Panc1 (cell line): ENCODE results near the gene DIP2C. TPM values are rescaled to one million over a fixed set of nuclear protein-coding genes. Genes with fewer than 3 reads are reported as not detected.

Source experiments
- ATAC-seq: fragments of 200-7000 bp; cut with Tn5 transposase; 2 replicates; pipeline ENCODE4 v1.9.1; 2020; ENCODE audit warnings: mild to moderate bottlenecking, moderate library complexity
- BruUV-seq: library from RNA; stranded (reverse); fragments of 400-500 nt; replicated peaks from 2 replicates; lab custom pipeline; 2021; lab: Mats Ljungman, UMichigan
- CTCF ChIA-PET: fragments of 300-600 bp; sonication (Branson Sonifier 250); formaldehyde crosslinking; loops from one replicate; lab custom pipeline; 2022; ENCODE audit warnings: antibody characterized with exemption; lab: Charles Lee
- POLR2A ChIA-PET: fragments of 300-600 bp; sonication (Branson Sonifier 250); formaldehyde crosslinking; loops from one replicate; lab custom pipeline; 2022; ENCODE audit warnings: antibody characterized with exemption; lab: Charles Lee
- DNase-seq: peaks from one replicate; pipeline ENCODE4 v3.0.0-alpha.2; 2010; ENCODE audit warnings: low read depth, low spot score
- H3K27ac ChIP-seq: 2 replicates; pipeline ENCODE4 v1.5.1; 2011; ENCODE audit warnings: mild to moderate bottlenecking, low read length, inconsistent platforms
- H3K27me3 ChIP-seq: fragments of 200-500 bp; sonication (Bioruptor generic); 2 replicates; pipeline ENCODE4 v1.6.0; 2014; ENCODE audit warnings: low read length, inconsistent platforms; ENCODE audit not compliant: control insufficient read depth, insufficient read depth
- H3K36me3 ChIP-seq: fragments of 200-500 bp; sonication (Bioruptor generic); 2 replicates; pipeline ENCODE4 v1.5.1; 2014; ENCODE audit warnings: inconsistent platforms, mild to moderate bottlenecking, low read length, moderate library complexity; ENCODE audit not compliant: control insufficient read depth, insufficient read depth
- H3K4me1 ChIP-seq: 2 replicates; pipeline ENCODE4 v1.5.1; 2011; ENCODE audit warnings: inconsistent platforms, mild to moderate bottlenecking, low read length, moderate library complexity; ENCODE audit not compliant: control insufficient read depth, insufficient read depth
- H3K4me3 ChIP-seq, 2 experiments: 2 replicates each; pipeline ENCODE4 v1.5.1; 2011 to 2012; ENCODE audit warnings: low read depth in 2 of 2, low read length in 2 of 2, mild to moderate bottlenecking in 2 of 2, inconsistent platforms in 1 of 2, moderate library complexity in 1 of 2
- H3K9me3 ChIP-seq: fragments of 200-500 bp; sonication (Bioruptor generic); 2 replicates; pipeline ENCODE4 v1.5.1; 2014; ENCODE audit warnings: low read depth, mild to moderate bottlenecking, inconsistent platforms, low read length, moderate library complexity; ENCODE audit not compliant: control insufficient read depth, insufficient read depth
- POLR2AphosphoS5 ChIP-seq: IDR thresholded peaks from 2 replicates; pipeline ENCODE4 v1.6.1; 2012; ENCODE audit warnings: mild to moderate bottlenecking, low read depth, low read length, moderate library complexity
- REST ChIP-seq, 2 experiments: IDR thresholded peaks; 2 replicates each; pipeline ENCODE4 v1.6.1; 2011 to 2012; ENCODE audit warnings: low read depth in 2 of 2, control low read depth in 1 of 2, low read length in 1 of 2, mild to moderate bottlenecking in 1 of 2, moderate library complexity in 1 of 2; ENCODE audit not compliant: insufficient read depth in 1 of 2
- SIN3A ChIP-seq: IDR thresholded peaks from 2 replicates; pipeline ENCODE4 v1.6.1; 2012; ENCODE audit warnings: low read depth, mild to moderate bottlenecking, low read length, moderate library complexity, borderline replicate concordance; ENCODE audit not compliant: insufficient read depth
- TCF7L2 ChIP-seq: IDR thresholded peaks from 2 replicates; pipeline ENCODE4 v1.6.1; 2011; ENCODE audit warnings: mild to moderate bottlenecking, low read depth, low read length, inconsistent platforms
- in situ Hi-C: cut with HindIII; loops from 2 replicates; pipeline ENCODE4 v1.10.0; 2016; ENCODE audit warnings: low sequenced_read_pairs, low pct_unique_long_range_greater_than_20kb
- intact Hi-C: fragments of 100-400 bp; cut with micrococcal nuclease; formaldehyde crosslinking; loops from one replicate; pipeline ENCODE4 v1.10.0; 2022; ENCODE audit not compliant: unreplicated experiment
- total RNA-seq: library from RNA; stranded (reverse); gene quantifications from one replicate; pipeline ENCODE4 v1.2.1, GENCODE V29; 2021; ENCODE audit not compliant: unreplicated experiment
- TF ChIP-seq, protein P1 (sequence below): fragments of 450-650 bp; IDR thresholded peaks from 2 replicates; pipeline ENCODE4 v1.5.1; 2017; ENCODE audit warnings: mild to moderate bottlenecking

The DIP2C gene
- total RNA-seq, 1 experiment from 2014 or later: 13.2 TPM

GRCh38 chr10:422241-422640, 267.2 kb downstream of the DIP2C start:
- TF ChIP-seq, protein P1, sequence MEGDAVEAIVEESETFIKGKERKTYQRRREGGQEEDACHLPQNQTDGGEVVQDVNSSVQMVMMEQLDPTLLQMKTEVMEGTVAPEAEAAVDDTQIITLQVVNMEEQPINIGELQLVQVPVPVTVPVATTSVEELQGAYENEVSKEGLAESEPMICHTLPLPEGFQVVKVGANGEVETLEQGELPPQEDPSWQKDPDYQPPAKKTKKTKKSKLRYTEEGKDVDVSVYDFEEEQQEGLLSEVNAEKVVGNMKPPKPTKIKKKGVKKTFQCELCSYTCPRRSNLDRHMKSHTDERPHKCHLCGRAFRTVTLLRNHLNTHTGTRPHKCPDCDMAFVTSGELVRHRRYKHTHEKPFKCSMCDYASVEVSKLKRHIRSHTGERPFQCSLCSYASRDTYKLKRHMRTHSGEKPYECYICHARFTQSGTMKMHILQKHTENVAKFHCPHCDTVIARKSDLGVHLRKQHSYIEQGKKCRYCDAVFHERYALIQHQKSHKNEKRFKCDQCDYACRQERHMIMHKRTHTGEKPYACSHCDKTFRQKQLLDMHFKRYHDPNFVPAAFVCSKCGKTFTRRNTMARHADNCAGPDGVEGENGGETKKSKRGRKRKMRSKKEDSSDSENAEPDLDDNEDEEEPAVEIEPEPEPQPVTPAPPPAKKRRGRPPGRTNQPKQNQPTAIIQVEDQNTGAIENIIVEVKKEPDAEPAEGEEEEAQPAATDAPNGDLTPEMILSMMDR: no peak
- TF ChIP-seq SIN3A: no peak
- no peak for TF ChIP-seq TCF7L2
- no TSS peak for BruUV-seq
- no peaks in the 10 kb centered on the region for H3K27me3 ChIP-seq
- ChIA-PET CTCF (no interaction called here), POLR2A (no interaction called here)
- no peak for ATAC-seq
- no peaks in the 10 kb centered on the region for H3K4me1 ChIP-seq
- in situ Hi-C loops: no loop called here
- H3K4me3 ChIP-seq: no peak overlapping the region
- H3K36me3 ChIP-seq: no peaks in the 10 kb centered on the region
- no peak overlapping the region for H3K27ac ChIP-seq
- H3K9me3 ChIP-seq: no peaks in the 10 kb centered on the region
- no peak for DNase-seq
- intact Hi-C loops: no loop called here

DNA sequence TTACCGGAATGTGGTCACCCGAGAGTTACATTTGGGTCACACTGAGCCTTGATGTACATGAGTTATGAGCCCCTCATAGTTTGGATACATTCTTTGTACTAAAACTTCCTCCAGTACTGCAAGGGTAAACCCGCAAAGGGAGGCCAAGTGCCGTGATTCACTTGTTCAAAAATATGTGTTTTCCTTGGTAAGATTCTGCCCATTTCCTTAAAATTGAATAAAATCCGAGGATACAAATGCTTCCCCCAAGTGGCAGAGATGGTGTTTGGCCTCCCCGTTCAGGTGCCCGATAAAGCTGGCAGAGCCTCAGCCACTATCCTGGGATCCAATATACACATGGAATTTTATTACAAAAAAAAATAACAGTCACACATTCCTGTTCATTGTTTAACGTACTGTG, 268.3 kb downstream of the DIP2C start:
- BruUV-seq: no TSS peak
- Histone ChIP-seq H3K4me3 (no peak overlapping the region), H3K36me3 (no peaks in the 10 kb centered on the region), H3K27ac (no peak overlapping the region), H3K4me1 (no peaks in the 10 kb centered on the region), H3K27me3 (no peaks in the 10 kb centered on the region), H3K9me3 (no peaks in the 10 kb centered on the region)
- no peak for DNase-seq
- in situ Hi-C loops (no loop called here), intact Hi-C loops (no loop called here)
- ChIA-PET POLR2A (no interaction called here), CTCF (no interaction called here)
- ATAC-seq: no peak
- no peak for TF ChIP-seq POLR2AphosphoS5
- TF ChIP-seq SIN3A: no peak
- TF ChIP-seq, protein P1: no peak
- TF ChIP-seq TCF7L2: no peak
- no peak for TF ChIP-seq REST (IDR thresholded peaks at IDR 0.05; ENCODE audit: insufficient read depth in 1 of 2, low read depth in 2 of 2, low read length in 1 of 2)
